ENCODE measurements around the gene ACOT7. TPM values are rescaled to one million over a fixed set of nuclear protein-coding genes. Genes with fewer than 3 reads are reported as not detected.
A peak's percentile ranks its signal among the peaks of the same experiment; 100 is the strongest.

ACOT7 gene
- total RNA-seq, 1 donor from 2014 or later = 175 TPM

DNA sequence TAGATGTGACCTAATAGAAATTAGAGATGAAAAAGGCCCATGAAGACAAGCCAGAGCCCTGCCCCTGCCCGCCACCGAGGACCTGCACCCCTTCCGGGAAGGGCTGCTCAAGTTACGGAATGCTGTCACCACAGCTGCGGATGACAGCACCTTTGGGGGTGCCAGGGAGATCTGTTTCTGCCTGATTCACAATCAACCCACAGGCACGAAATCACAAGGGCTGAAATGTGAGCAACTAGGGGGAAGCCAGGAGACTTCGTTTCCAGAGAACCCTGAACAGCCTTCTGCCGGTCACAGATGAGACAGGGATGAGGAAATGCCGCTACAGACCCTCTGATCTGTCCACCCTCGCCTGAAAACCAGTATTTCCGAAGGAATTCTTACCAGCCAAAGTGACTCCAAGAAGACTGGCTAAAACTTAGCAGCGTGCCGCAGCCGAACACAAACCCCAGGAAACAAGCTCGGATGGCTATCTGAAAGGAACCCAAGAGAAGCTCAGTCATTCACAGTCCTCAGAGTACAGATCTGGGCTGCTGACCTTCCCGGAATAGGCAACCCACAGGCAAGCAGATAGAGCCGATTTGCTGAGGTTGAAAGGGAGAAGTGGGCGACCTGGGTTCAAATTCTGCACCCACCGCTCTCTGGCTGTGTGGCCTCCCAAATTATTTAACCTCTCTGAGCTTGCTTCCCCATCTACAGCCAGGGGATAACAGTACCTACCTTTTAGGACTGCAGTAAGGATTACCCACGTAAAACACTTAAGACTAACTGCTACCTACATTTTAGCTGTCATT, 158.9 kb downstream of the ACOT7 start:
- Mint-ChIP-seq H3K4me1 (ENCODE audit: low read depth, unreplicated experiment) (peaks cover 10% of the 10 kb centered on the region), H3K27me3 (ENCODE audit: unreplicated experiment) (peaks cover 6% of the 10 kb centered on the region), H3K36me3 (ENCODE audit: unreplicated experiment) (peaks cover 4% of the 10 kb centered on the region), H3K4me3 (ENCODE audit: unreplicated experiment) (peak overlapping the region; percentile 91), H3K27ac (ENCODE audit: unreplicated experiment) (peak overlapping the region; percentile 82), H3K9me3 (ENCODE audit: unreplicated experiment) (peaks cover 17% of the 10 kb centered on the region)
- no peak for DNase-seq
- TF ChIP-seq CTCF (IDR thresholded peaks at IDR 0.05; ENCODE audit: partially characterized antibody, unreplicated experiment) = no peak

DNA sequence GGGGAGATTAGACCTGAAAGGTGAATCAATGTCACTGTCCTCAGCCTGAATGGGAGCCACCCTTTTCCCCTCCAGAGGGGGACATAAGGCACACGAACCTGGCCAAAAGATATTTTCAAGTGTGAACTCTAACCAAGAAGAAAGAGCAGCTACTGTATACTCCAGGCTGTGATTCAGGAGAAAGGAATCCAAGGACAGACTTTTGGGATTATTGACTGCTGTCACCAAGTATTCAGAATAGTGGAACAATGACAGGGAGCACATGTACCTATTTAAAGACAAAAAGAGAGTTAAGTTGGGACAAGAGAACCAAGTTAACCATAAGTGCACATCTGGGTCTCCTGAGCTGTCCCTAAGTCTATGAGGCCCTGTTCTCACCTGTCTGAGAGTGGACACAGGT, 160.2 kb downstream of the ACOT7 start:
- Mint-ChIP-seq H3K4me1 (ENCODE audit: low read depth, unreplicated experiment) (peaks cover 10% of the 10 kb centered on the region), H3K36me3 (ENCODE audit: unreplicated experiment) (peaks cover 4% of the 10 kb centered on the region), H3K9me3 (ENCODE audit: unreplicated experiment) (peaks cover 17% of the 10 kb centered on the region), H3K27me3 (ENCODE audit: unreplicated experiment) (peaks cover 6% of the 10 kb centered on the region), H3K4me3 (ENCODE audit: unreplicated experiment) (peak overlapping the region; percentile 52), H3K27ac (ENCODE audit: unreplicated experiment) (no peak overlapping the region)
- DNase-seq = no peak
- TF ChIP-seq CTCF (IDR thresholded peaks at IDR 0.05; ENCODE audit: partially characterized antibody, unreplicated experiment) = no peak

DNA sequence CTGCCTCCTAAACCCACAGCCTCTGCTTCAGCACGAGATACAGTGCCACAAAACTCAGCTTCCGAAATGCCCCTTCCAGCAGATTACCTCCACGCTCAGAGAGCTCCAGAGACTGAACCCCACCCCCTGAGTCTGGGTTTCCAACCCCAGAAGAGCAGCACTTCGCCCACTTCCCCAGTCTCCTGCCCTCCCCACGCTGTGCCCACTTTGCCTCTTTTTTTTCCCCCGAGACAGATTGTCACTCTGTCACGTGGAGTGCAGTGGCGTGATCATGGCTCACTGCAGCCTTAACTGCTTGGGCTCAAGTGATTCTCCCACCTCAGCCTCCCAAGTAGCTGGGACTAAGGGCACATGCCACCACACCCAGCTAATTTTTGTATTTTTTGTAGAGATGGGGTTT, 167.9 kb downstream of the ACOT7 start:
- DNase-seq = no peak
- Mint-ChIP-seq H3K4me3 (ENCODE audit: unreplicated experiment) (no peak overlapping the region), H3K36me3 (ENCODE audit: unreplicated experiment) (no peaks in the 10 kb centered on the region), H3K27ac (ENCODE audit: unreplicated experiment) (no peak overlapping the region), H3K27me3 (ENCODE audit: unreplicated experiment) (no peaks in the 10 kb centered on the region), H3K9me3 (ENCODE audit: unreplicated experiment) (peaks cover 8% of the 10 kb centered on the region), H3K4me1 (ENCODE audit: low read depth, unreplicated experiment) (no peaks in the 10 kb centered on the region)
- TF ChIP-seq CTCF (IDR thresholded peaks at IDR 0.05; ENCODE audit: partially characterized antibody, unreplicated experiment) = no peak

- no peak for DNase-seq
- Mint-ChIP-seq H3K9me3 (ENCODE audit: unreplicated experiment) (peaks cover 8% of the 10 kb centered on the region), H3K27me3 (ENCODE audit: unreplicated experiment) (no peaks in the 10 kb centered on the region), H3K36me3 (ENCODE audit: unreplicated experiment) (no peaks in the 10 kb centered on the region), H3K4me3 (ENCODE audit: unreplicated experiment) (no peak overlapping the region), H3K27ac (ENCODE audit: unreplicated experiment) (no peak overlapping the region), H3K4me1 (ENCODE audit: low read depth, unreplicated experiment) (no peaks in the 10 kb centered on the region)
- TF ChIP-seq CTCF (IDR thresholded peaks at IDR 0.05; ENCODE audit: partially characterized antibody, unreplicated experiment) = no peak
These were observed 168.8 kb downstream of the ACOT7 start for GRCh38 chr1:6224718-6225117.

GRCh38 chr1:6223617-6224016, 169.9 kb downstream of the ACOT7 start:
- DNase-seq = no peak
- H3K27me3 Mint-ChIP-seq (ENCODE audit: unreplicated experiment) = no peaks in the 10 kb centered on the region
- TF ChIP-seq CTCF (IDR thresholded peaks at IDR 0.05; ENCODE audit: partially characterized antibody, unreplicated experiment) = no peak
- no peaks in the 10 kb centered on the region for H3K36me3 Mint-ChIP-seq (ENCODE audit: unreplicated experiment)
- peaks cover 4% of the 10 kb centered on the region for H3K4me1 Mint-ChIP-seq (ENCODE audit: low read depth, unreplicated experiment)
- no peak overlapping the region for H3K4me3 Mint-ChIP-seq (ENCODE audit: unreplicated experiment)
- H3K27ac Mint-ChIP-seq (ENCODE audit: unreplicated experiment) = no peak overlapping the region
- peaks cover 10% of the 10 kb centered on the region for H3K9me3 Mint-ChIP-seq (ENCODE audit: unreplicated experiment)
